ENCODE measurements around the gene CDKN1A.
"Not testable (repeated sequence)": the region's sequence is repeated elsewhere in the genome, so short reads cannot be mapped to it uniquely, and the experiment has no call there.

The CDKN1A gene

DNA sequence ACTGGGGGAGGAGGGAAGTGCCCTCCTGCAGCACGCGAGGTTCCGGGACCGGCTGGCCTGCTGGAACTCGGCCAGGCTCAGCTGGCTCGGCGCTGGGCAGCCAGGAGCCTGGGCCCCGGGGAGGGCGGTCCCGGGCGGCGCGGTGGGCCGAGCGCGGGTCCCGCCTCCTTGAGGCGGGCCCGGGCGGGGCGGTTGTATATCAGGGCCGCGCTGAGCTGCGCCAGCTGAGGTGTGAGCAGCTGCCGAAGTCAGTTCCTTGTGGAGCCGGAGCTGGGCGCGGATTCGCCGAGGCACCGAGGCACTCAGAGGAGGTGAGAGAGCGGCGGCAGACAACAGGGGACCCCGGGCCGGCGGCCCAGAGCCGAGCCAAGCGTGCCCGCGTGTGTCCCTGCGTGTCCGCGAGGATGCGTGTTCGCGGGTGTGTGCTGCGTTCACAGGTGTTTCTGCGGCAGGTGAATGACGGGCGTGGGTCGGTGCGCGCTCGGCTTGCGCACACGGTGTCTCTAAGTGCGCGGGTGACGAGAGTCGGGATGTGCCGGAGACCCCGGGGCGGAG, at the start of gene CDKN1A:
Gene CDKN1A, plus strand, starts transcription at position 227 of the 555 bp plus-strand sequence. CDS start 5,388 bp downstream, outside the sequence.
- peak; percentile 42 to 70 for DNase-seq (ENCODE audit: low read depth in 2 of 2)

GRCh38 chr6:36629784-36630183, 48.7 kb upstream of the CDKN1A start:
- no peak for DNase-seq (ENCODE audit: low read depth in 2 of 2)

- no peak for DNase-seq (ENCODE audit: low read depth in 2 of 2)
Measured at GRCh38 chr6:36631326-36632011, 47.0 kb upstream of the CDKN1A start.

- no peak for DNase-seq (ENCODE audit: low read depth in 2 of 2)
Measured at GRCh38 chr6:36633370-36633769, 45.1 kb upstream of the CDKN1A start.

GRCh38 chr6:36633915-36634314, 44.6 kb upstream of the CDKN1A start:
- no peak for DNase-seq (ENCODE audit: low read depth in 2 of 2)

DNA sequence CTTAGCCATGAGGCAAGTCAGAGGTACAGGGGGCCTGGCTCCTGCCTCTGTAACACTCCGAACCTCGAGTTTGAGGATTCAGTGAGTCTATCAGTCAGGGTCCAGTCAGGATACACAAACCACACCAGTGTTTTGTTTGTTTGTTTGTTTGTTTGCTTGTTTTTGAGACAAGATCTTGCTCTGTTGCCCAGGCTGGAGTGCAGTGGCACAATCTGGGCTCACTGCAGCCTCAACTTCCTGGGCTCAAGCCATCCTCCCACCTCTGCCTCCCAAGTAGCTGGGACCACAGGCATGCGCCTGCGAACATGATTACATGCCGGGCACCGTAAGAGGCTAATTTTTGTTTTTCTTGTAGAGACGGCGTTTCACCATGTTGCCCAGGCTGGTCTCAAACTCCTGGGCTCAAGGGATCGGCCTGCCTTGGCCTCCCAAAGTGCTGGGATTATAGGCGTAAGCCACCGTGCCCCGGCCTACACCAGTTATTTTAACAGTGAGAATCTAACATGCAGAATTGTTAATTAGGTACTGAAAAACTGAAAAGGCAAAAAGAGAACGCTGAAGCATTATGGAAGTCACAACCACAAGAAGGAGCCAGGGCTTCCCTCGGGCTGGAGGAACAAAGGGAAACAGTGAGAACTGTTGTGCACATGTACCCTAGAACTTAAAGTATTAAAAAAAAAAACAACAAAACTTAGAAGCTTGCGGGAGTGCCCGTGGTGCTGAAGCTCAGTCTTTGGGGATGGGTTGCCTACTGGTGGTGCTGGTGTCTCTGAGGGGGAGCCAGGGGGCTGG, 44.0 kb upstream of the CDKN1A start:
- DNase-seq (ENCODE audit: low read depth in 2 of 2), result no peak

GRCh38 chr6:36636283-36636682, 42.2 kb upstream of the CDKN1A start:
- no peak for DNase-seq (ENCODE audit: low read depth in 2 of 2)

GRCh38 chr6:36636687-36637418, 41.7 kb upstream of the CDKN1A start:
- DNase-seq (ENCODE audit: low read depth in 2 of 2), result no peak

- no peak for DNase-seq (ENCODE audit: low read depth in 2 of 2)
Measured at GRCh38 chr6:36638579-36638978, 39.9 kb upstream of the CDKN1A start.

DNA sequence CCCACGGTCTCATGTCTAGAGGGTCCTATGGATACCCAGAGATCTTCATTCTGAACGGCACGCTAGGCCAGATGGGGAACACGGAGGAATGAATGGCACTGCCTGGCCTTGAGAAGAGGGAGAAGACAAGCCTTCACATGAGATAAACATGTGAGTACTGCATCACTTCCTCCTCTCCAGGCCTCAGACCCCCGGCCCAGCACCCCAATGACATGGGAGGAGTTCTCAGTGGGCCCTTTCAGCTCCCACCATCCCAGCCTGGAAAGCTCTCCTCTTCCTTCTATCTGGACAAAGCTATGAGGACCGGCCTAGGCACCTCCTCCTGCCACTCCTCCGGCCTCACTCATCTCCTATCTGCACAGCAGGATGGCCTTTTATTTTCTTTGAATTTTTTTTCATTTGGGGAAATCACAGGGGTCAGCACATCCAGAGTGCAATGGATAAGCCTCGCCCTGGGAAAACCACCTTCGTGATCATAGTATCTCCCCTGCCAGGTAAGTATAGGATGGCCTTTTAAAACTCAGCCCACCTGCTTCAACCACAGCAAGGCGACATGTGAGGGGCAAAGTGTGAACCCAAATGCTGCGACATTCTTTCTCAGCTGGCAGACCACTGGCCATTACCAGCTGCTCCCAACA, 39.2 kb upstream of the CDKN1A start:
- DNase-seq (ENCODE audit: low read depth in 2 of 2), result no peak

GRCh38 chr6:36641543-36641942, 37.0 kb upstream of the CDKN1A start:
- no peak for DNase-seq (ENCODE audit: low read depth in 2 of 2)

DNA sequence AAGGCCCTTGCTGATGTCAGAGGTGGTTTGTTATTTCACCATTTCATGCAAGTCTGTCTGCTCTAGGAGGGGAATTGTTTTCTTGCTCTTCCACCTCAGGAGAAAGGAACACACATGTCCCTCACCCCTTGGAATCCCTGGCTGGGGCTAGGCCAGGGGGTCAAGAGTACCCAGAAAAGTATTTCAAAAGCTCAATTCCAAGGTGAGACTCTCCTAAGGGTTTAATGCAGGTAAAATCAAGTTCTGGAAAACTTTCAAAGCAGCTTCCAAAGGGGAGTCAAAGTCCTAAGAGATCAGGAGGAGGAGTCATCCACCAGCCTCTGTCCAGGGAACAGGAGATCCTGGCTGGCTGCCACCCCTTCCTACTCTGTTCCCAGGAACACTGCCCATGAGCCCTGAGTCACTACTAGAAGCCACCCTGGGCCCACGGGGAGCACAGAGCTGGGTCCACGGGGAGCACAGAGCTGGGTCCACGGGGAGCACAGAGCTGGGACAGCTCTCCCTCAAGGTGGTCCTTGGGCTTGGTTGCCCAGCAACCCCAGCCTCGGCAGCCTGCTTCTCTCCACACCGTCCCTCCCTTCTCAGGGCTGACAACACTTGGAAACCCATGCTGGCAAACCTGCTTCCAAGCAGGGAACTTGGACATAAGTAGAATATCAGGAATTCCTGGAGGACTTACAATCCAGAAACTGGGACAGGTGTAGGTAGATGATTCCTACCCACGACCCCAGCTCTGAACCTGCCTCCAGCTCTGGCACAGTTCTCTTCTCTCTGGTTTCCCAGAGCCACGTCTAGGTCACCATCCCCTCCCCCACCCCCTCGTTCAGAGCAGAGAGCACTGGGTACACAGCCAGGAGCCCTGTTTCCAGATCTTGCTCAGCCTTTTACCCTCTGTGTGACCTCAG, 35.3 kb upstream of the CDKN1A start:
- DNase-seq (ENCODE audit: low read depth in 2 of 2), result no peak

- DNase-seq (ENCODE audit: low read depth in 2 of 2), result no peak
Measured at GRCh38 chr6:36643977-36644376, 34.5 kb upstream of the CDKN1A start.

DNA sequence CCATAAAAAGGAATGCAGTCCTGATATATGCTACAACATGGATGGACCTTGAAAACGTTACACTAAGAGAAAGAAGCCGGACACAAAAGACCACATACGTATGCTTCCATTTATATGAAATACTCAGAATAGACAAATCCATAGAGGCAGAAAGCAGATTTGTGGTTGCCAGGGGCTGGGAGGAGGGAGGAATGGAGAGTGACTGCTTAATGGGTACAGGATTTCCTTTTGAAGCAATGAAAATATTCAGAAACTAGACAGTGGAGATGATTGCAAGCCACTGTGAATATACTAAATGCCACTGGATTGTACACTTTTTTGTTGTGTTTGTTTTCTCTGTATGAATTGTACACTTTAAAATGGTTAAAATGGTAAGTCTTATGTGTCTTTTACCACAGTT, 29.4 kb upstream of the CDKN1A start:
- DNase-seq (ENCODE audit: low read depth in 2 of 2), result no peak

GRCh38 chr6:36649701-36650484, 28.6 kb upstream of the CDKN1A start:
- no peak for DNase-seq (ENCODE audit: low read depth in 2 of 2)

GRCh38 chr6:36650848-36651478, 27.6 kb upstream of the CDKN1A start:
- no peak for DNase-seq (ENCODE audit: low read depth in 2 of 2)

DNA sequence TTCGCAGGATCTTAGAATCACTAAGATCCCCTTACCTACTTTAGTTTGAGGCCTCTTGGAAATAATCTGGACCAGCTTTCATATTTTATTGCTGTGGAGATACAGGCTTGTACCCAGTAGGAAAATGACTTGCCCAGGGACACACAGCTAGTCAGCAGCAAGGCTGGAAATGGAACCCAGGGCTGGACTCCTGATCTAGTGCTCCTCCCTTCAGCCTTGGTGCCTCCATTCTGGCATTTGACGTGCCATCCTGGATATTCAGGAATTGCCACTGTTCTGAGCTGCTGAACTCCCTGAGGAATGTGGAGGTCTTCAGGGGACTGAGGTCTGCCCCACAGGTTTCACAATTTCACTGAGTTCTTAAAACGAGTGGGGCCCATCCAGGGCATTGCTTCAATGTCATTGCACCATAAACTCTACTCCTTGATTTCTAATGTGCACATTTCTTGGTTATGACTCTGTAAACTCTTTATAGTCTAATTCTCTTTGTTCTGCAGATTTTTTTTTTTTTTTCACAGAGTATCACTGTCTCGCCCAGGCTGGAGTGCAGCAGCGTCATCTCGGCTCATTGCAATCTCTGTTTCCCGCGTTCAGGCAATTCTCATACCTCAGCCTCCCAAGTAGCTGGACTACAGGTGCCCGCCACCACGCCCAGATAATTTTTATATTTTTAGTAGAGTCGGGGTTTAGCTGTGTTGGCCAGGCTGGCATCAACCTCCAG, 26.7 kb upstream of the CDKN1A start:
- DNase-seq (ENCODE audit: low read depth in 2 of 2), result no peak

DNA sequence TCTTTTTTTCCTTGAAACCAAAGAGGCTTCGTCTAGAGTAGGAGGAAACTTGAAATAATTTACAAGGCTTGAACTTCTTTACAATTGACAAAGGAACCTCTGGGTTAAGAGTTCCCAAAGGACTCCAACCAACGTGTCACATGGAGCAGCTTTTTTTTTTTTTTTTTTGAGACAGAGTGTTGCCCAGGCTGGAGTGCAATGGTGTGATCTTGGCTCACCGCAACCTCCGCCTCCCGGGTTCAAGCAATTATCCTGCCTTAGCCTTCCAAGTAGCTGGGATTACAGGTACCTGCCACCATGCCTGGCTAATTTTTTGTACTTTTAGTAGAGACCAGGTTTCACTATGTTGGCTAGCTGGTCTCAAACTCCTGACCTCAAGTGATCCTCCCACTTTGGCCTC, 24.0 kb upstream of the CDKN1A start:
- DNase-seq (ENCODE audit: low read depth in 2 of 2), result not testable (repeated sequence)

Data from stimulated activated CD8-positive, alpha-beta memory T cell treated with anti-CD3 and anti-CD28 coated beads, Interleukin-7, amount 100 ng/mL, for 4 hours (primary cell).